Panc1 (cell line): Measurements from ENCODE around the gene TLR6. TPM values are rescaled to one million over a fixed set of nuclear protein-coding genes. Genes with fewer than 3 reads are reported as not detected.

ENCODE experiments used
- ATAC-seq: fragments of 200-7000 bp; cut with Tn5 transposase; 2 replicates; pipeline ENCODE4 v1.9.1; 2020; ENCODE audit warnings: mild to moderate bottlenecking, moderate library complexity
- BruUV-seq: library from RNA; stranded (reverse); fragments of 400-500 nt; replicated peaks from 2 replicates; lab custom pipeline; 2021; lab: Mats Ljungman, UMichigan
- CTCF ChIA-PET: fragments of 300-600 bp; sonication (Branson Sonifier 250); formaldehyde crosslinking; loops from one replicate; lab custom pipeline; 2022; ENCODE audit warnings: antibody characterized with exemption; lab: Charles Lee
- POLR2A ChIA-PET: fragments of 300-600 bp; sonication (Branson Sonifier 250); formaldehyde crosslinking; loops from one replicate; lab custom pipeline; 2022; ENCODE audit warnings: antibody characterized with exemption; lab: Charles Lee
- DNase-seq: peaks from one replicate; pipeline ENCODE4 v3.0.0-alpha.2; 2010; ENCODE audit warnings: low read depth, low spot score
- H3K27ac ChIP-seq: 2 replicates; pipeline ENCODE4 v1.5.1; 2011; ENCODE audit warnings: mild to moderate bottlenecking, low read length, inconsistent platforms
- H3K27me3 ChIP-seq: fragments of 200-500 bp; sonication (Bioruptor generic); 2 replicates; pipeline ENCODE4 v1.6.0; 2014; ENCODE audit warnings: low read length, inconsistent platforms; ENCODE audit not compliant: control insufficient read depth, insufficient read depth
- H3K36me3 ChIP-seq: fragments of 200-500 bp; sonication (Bioruptor generic); 2 replicates; pipeline ENCODE4 v1.5.1; 2014; ENCODE audit warnings: inconsistent platforms, mild to moderate bottlenecking, low read length, moderate library complexity; ENCODE audit not compliant: control insufficient read depth, insufficient read depth
- H3K4me1 ChIP-seq: 2 replicates; pipeline ENCODE4 v1.5.1; 2011; ENCODE audit warnings: inconsistent platforms, mild to moderate bottlenecking, low read length, moderate library complexity; ENCODE audit not compliant: control insufficient read depth, insufficient read depth
- H3K4me3 ChIP-seq, 2 experiments: 2 replicates each; pipeline ENCODE4 v1.5.1; 2011 to 2012; ENCODE audit warnings: low read depth in 2 of 2, low read length in 2 of 2, mild to moderate bottlenecking in 2 of 2, inconsistent platforms in 1 of 2, moderate library complexity in 1 of 2
- H3K9me3 ChIP-seq: fragments of 200-500 bp; sonication (Bioruptor generic); 2 replicates; pipeline ENCODE4 v1.5.1; 2014; ENCODE audit warnings: low read depth, mild to moderate bottlenecking, inconsistent platforms, low read length, moderate library complexity; ENCODE audit not compliant: control insufficient read depth, insufficient read depth
- CTCF ChIP-seq: fragments of 450-650 bp; IDR thresholded peaks from 2 replicates; pipeline ENCODE4 v1.5.1; 2017; ENCODE audit warnings: mild to moderate bottlenecking
- POLR2AphosphoS5 ChIP-seq: IDR thresholded peaks from 2 replicates; pipeline ENCODE4 v1.6.1; 2012; ENCODE audit warnings: mild to moderate bottlenecking, low read depth, low read length, moderate library complexity
- REST ChIP-seq, 2 experiments: IDR thresholded peaks; 2 replicates each; pipeline ENCODE4 v1.6.1; 2011 to 2012; ENCODE audit warnings: low read depth in 2 of 2, control low read depth in 1 of 2, low read length in 1 of 2, mild to moderate bottlenecking in 1 of 2, moderate library complexity in 1 of 2; ENCODE audit not compliant: insufficient read depth in 1 of 2
- SIN3A ChIP-seq: IDR thresholded peaks from 2 replicates; pipeline ENCODE4 v1.6.1; 2012; ENCODE audit warnings: low read depth, mild to moderate bottlenecking, low read length, moderate library complexity, borderline replicate concordance; ENCODE audit not compliant: insufficient read depth
- TCF7L2 ChIP-seq: IDR thresholded peaks from 2 replicates; pipeline ENCODE4 v1.6.1; 2011; ENCODE audit warnings: mild to moderate bottlenecking, low read depth, low read length, inconsistent platforms
- in situ Hi-C: cut with HindIII; loops from 2 replicates; pipeline ENCODE4 v1.10.0; 2016; ENCODE audit warnings: low sequenced_read_pairs, low pct_unique_long_range_greater_than_20kb
- intact Hi-C: fragments of 100-400 bp; cut with micrococcal nuclease; formaldehyde crosslinking; loops from one replicate; pipeline ENCODE4 v1.10.0; 2022; ENCODE audit not compliant: unreplicated experiment
- total RNA-seq: library from RNA; stranded (reverse); gene quantifications from one replicate; pipeline ENCODE4 v1.2.1, GENCODE V29; 2021; ENCODE audit not compliant: unreplicated experiment

Gene TLR6
- total RNA-seq, 1 experiment from 2014 or later = 1.1 TPM

DNA sequence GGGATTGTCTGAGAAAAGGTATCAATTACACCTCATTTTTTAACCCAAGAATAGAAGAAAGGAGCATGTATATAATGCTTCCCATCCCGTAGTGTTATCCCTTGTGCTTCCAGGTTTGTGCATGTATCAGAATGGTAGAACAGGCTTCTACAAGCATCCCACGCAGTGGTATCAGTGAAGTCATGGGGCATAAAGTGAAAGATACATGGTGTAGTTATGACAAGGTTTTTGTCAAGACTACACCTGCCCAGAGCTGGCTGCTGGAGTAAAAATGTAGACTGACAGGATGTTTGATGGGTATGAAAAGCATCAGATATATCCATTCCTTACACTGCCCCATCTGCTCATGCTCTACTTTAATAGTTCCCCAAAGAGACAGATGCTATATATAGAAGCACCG lies 61.5 kb downstream of the TLR6 start:
- no peak for DNase-seq
- CTCF ChIA-PET = no interaction called here
- Histone ChIP-seq H3K27me3 (no peaks in the 10 kb centered on the region), H3K27ac (no peak overlapping the region), H3K4me3 (no peak overlapping the region), H3K36me3 (no peaks in the 10 kb centered on the region), H3K9me3 (no peaks in the 10 kb centered on the region), H3K4me1 (no peaks in the 10 kb centered on the region)
- in situ Hi-C loops (no loop called here), intact Hi-C loops (no loop called here)
- ATAC-seq = no peak
- BruUV-seq = no TSS peak
- no peak for TF ChIP-seq TCF7L2
- TF ChIP-seq POLR2AphosphoS5 = no peak
- no peak for TF ChIP-seq REST (IDR thresholded peaks at IDR 0.05; ENCODE audit: insufficient read depth in 1 of 2, low read depth in 2 of 2, low read length in 1 of 2)
- TF ChIP-seq CTCF = no peak
- no peak for TF ChIP-seq SIN3A
- POLR2A ChIA-PET = interaction anchor here (0.5 kb wide), 1 partner anchor 66 kb away, joined by 3 read pairs; no protein-coding TSS in a partner anchor

DNA sequence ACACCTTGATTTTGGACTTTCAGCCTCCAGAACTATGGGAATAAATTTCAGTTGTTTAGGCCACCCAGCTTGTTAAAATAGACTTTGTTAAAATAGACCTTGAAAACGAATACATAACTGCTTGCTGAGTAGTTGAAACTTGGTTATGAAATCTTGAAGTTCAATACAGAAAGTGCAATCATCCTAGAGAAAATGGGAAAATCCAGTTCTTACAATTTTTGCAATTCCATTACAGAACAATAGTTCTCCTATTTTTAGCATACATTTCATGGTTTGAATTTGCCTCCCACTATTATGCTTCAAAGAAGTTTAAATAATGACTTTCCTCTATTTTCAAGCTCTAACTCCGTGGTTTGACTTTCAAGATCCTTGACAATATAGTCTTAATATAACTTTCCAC lies 62.6 kb downstream of the TLR6 start:
- H3K36me3 ChIP-seq = no peaks in the 10 kb centered on the region
- in situ Hi-C loops (no loop called here), intact Hi-C loops (no loop called here)
- no peaks in the 10 kb centered on the region for H3K27me3 ChIP-seq
- BruUV-seq = no TSS peak
- DNase-seq = no peak
- CTCF ChIA-PET = no interaction called here
- no peak for TF ChIP-seq TCF7L2
- TF ChIP-seq SIN3A = no peak
- no peak for TF ChIP-seq REST (IDR thresholded peaks at IDR 0.05; ENCODE audit: insufficient read depth in 1 of 2, low read depth in 2 of 2, low read length in 1 of 2)
- TF ChIP-seq CTCF = no peak
- no peak for TF ChIP-seq POLR2AphosphoS5
- H3K4me3 ChIP-seq = no peak overlapping the region
- no peaks in the 10 kb centered on the region for H3K9me3 ChIP-seq
- no peaks in the 10 kb centered on the region for H3K4me1 ChIP-seq
- POLR2A ChIA-PET = no interaction called here
- no peak for ATAC-seq
- H3K27ac ChIP-seq = no peak overlapping the region
